ENCODE measurements around the gene GALNT9. TPM values are rescaled to one million over a fixed set of nuclear protein-coding genes. Genes with fewer than 3 reads are reported as not detected.

GALNT9 gene
- total RNA-seq, 1 experiment from 2014 or later, result 0.54 TPM

DNA sequence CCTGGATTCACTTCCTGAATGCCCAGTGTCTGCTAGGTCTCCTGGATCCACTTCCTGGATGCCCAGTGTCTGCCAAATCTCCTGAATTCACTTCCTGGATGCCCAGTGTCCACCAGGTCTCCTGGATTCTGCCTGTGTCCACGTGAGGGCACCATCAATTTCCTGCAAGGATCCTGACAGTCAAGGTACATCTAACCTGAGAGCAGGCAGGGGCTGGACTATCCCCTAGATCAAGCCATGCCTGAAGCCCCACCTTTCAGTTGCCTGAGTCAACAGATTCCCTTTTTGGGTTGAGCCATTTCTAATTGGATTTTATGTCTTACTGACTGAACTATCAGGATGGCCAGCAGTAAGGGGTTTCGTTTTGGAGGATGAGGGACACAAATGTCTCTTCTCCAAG is 49.5 kb downstream of the GALNT9 start:
- Mint-ChIP-seq H3K36me3 (ENCODE audit: insufficient read depth, unreplicated experiment) (peaks cover 11% of the 10 kb centered on the region), H3K27ac (ENCODE audit: unreplicated experiment) (no peak overlapping the region), H3K27me3 (ENCODE audit: unreplicated experiment) (peaks cover 58% of the 10 kb centered on the region), H3K9me3 (ENCODE audit: low read depth, unreplicated experiment) (no peaks in the 10 kb centered on the region), H3K4me1 (ENCODE audit: low read depth, unreplicated experiment) (peaks cover 27% of the 10 kb centered on the region), H3K4me3 (ENCODE audit: low read depth, unreplicated experiment) (no peak overlapping the region)
- intact Hi-C loops (cut with micrococcal nuclease; ENCODE audit: unreplicated experiment), result no loop called here
- TF ChIP-seq, protein P1, sequence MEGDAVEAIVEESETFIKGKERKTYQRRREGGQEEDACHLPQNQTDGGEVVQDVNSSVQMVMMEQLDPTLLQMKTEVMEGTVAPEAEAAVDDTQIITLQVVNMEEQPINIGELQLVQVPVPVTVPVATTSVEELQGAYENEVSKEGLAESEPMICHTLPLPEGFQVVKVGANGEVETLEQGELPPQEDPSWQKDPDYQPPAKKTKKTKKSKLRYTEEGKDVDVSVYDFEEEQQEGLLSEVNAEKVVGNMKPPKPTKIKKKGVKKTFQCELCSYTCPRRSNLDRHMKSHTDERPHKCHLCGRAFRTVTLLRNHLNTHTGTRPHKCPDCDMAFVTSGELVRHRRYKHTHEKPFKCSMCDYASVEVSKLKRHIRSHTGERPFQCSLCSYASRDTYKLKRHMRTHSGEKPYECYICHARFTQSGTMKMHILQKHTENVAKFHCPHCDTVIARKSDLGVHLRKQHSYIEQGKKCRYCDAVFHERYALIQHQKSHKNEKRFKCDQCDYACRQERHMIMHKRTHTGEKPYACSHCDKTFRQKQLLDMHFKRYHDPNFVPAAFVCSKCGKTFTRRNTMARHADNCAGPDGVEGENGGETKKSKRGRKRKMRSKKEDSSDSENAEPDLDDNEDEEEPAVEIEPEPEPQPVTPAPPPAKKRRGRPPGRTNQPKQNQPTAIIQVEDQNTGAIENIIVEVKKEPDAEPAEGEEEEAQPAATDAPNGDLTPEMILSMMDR (IDR thresholded peaks at IDR 0.05; ENCODE audit: unreplicated experiment), result no peak
- BruUV-seq (replicated peaks), result no TSS peak
- no peak for DNase-seq
- CTCF ChIA-PET, result no interaction called here

- DNase-seq, result no peak
- CTCF ChIA-PET, result interaction anchor here (1.1 kb wide), 1 partner anchor 9 kb away, joined by 3 read pairs; no protein-coding TSS in a partner anchor
- no peak overlapping the region for H3K4me3 Mint-ChIP-seq (ENCODE audit: low read depth, unreplicated experiment)
These were observed 50.1 kb downstream of the GALNT9 start for GRCh38 chr12:132279184-132279889.

GRCh38 chr12:132278401-132279183 is 50.8 kb downstream of the GALNT9 start:
- Mint-ChIP-seq H3K4me3 (ENCODE audit: low read depth, unreplicated experiment) (no peak overlapping the region), H3K27me3 (ENCODE audit: unreplicated experiment) (peaks cover 71% of the 10 kb centered on the region), H3K9me3 (ENCODE audit: low read depth, unreplicated experiment) (no peaks in the 10 kb centered on the region), H3K27ac (ENCODE audit: unreplicated experiment) (no peak overlapping the region), H3K36me3 (ENCODE audit: insufficient read depth, unreplicated experiment) (no peaks in the 10 kb centered on the region), H3K4me1 (ENCODE audit: low read depth, unreplicated experiment) (peaks cover 17% of the 10 kb centered on the region)
- intact Hi-C loops (cut with micrococcal nuclease; ENCODE audit: unreplicated experiment), result no loop called here
- TF ChIP-seq, protein P1 (IDR thresholded peaks at IDR 0.05; ENCODE audit: unreplicated experiment), result no peak
- CTCF ChIA-PET, result interaction anchor here (1.1 kb wide), 1 partner anchor 8 kb away, joined by 3 read pairs; no protein-coding TSS in a partner anchor
- BruUV-seq (replicated peaks), result no TSS peak
- no peak for DNase-seq

More at GRCh38 chr12:132279184-132279889, 50.1 kb downstream of the GALNT9 start:
- H3K27ac Mint-ChIP-seq (ENCODE audit: unreplicated experiment), result no peak overlapping the region
- H3K9me3 Mint-ChIP-seq (ENCODE audit: low read depth, unreplicated experiment), result no peaks in the 10 kb centered on the region
- H3K4me1 Mint-ChIP-seq (ENCODE audit: low read depth, unreplicated experiment), result peaks cover 25% of the 10 kb centered on the region
- intact Hi-C loops (cut with micrococcal nuclease; ENCODE audit: unreplicated experiment), result no loop called here
- H3K36me3 Mint-ChIP-seq (ENCODE audit: insufficient read depth, unreplicated experiment), result peaks cover 5% of the 10 kb centered on the region
- TF ChIP-seq, protein P1 (IDR thresholded peaks at IDR 0.05; ENCODE audit: unreplicated experiment), result no peak
- peaks cover 64% of the 10 kb centered on the region for H3K27me3 Mint-ChIP-seq (ENCODE audit: unreplicated experiment)
- BruUV-seq (replicated peaks), result no TSS peak

- Mint-ChIP-seq H3K27me3 (ENCODE audit: unreplicated experiment) (peaks cover 78% of the 10 kb centered on the region), H3K4me1 (ENCODE audit: low read depth, unreplicated experiment) (peaks cover 15% of the 10 kb centered on the region), H3K4me3 (ENCODE audit: low read depth, unreplicated experiment) (no peak overlapping the region), H3K9me3 (ENCODE audit: low read depth, unreplicated experiment) (no peaks in the 10 kb centered on the region), H3K27ac (ENCODE audit: unreplicated experiment) (no peak overlapping the region), H3K36me3 (ENCODE audit: insufficient read depth, unreplicated experiment) (no peaks in the 10 kb centered on the region)
- intact Hi-C loops (cut with micrococcal nuclease; ENCODE audit: unreplicated experiment), result no loop called here
- CTCF ChIA-PET, result no interaction called here
- TF ChIP-seq, protein P1 (IDR thresholded peaks at IDR 0.05; ENCODE audit: unreplicated experiment), result no peak
- no TSS peak for BruUV-seq (replicated peaks)
- DNase-seq, result no peak
These were observed 51.4 kb downstream of the GALNT9 start for GRCh38 chr12:132277949-132278348.

Data from Calu3 (cell line).